Adrenal gland (tissue), 5 donors: ENCODE measurements around the gene RNF186.

Experiments
- POLR2A ChIP-seq, 2 donors: fragments of 450-650 bp; IDR thresholded peaks; one replicate each; pipeline ENCODE4 v1.6.1; 2017; ENCODE audit warnings: antibody characterized with exemption in 2 of 2, mild to moderate bottlenecking in 2 of 2, moderate library complexity in 1 of 2
- TF ChIP-seq, protein P1 (sequence below), 6 experiments: fragments of 450-650 bp in 4 of 6; fragments of 200-600 bp in 2 of 6; sonication (generic) in 1 of 6; IDR thresholded peaks; 1 replicate in 5 of 6; 2 replicates in 1 of 6; pipeline versions ENCODE4 v1.5.1 to v1.8.0; 2016 to 2021; ENCODE audit warnings: antibody characterized with exemption in 6 of 6, mild to moderate bottlenecking in 2 of 6, moderate library complexity in 1 of 6
- donor health status: DM: no; HTN: no; CAD: no.

DNA sequence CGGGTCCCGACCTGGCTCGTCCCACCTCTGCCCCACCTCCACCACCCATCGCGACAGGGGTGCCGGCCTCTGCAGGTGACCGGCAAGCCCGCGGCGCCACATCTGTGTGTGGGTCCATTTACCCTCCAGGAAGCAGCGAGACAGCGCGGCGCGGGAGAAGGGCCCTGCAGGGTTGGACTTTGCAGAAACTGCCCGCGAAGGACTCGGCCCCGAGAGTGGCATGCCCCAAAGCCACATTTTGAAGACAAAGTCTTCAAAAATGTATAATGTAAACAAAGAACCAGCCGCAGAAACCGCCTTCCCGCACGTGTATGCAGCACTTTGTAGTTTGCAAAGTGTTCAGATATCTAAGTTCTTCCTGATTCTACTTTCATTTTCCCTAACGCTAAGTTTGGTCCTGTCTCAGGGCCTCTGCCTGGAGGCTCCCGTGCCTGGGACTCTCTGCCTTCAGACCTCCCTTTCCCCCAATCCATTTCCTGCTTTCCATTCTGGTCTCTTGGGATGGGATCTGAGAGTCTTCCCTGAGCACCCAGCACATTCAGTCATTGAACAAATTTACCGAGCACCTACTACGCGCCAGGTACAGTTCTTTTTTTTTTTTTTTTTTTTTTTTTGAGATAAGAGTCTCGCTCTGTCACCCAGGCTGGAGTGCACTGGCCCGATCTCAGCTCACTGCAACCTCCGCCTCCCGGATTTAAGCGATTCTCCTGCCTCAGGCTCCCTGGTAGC, 14.8 kb downstream of the RNF186 start:
- no peak for TF ChIP-seq POLR2A (IDR thresholded peaks at IDR 0.05)
- TF ChIP-seq, protein P1, sequence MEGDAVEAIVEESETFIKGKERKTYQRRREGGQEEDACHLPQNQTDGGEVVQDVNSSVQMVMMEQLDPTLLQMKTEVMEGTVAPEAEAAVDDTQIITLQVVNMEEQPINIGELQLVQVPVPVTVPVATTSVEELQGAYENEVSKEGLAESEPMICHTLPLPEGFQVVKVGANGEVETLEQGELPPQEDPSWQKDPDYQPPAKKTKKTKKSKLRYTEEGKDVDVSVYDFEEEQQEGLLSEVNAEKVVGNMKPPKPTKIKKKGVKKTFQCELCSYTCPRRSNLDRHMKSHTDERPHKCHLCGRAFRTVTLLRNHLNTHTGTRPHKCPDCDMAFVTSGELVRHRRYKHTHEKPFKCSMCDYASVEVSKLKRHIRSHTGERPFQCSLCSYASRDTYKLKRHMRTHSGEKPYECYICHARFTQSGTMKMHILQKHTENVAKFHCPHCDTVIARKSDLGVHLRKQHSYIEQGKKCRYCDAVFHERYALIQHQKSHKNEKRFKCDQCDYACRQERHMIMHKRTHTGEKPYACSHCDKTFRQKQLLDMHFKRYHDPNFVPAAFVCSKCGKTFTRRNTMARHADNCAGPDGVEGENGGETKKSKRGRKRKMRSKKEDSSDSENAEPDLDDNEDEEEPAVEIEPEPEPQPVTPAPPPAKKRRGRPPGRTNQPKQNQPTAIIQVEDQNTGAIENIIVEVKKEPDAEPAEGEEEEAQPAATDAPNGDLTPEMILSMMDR (IDR thresholded peaks at IDR 0.05) = no peak
